Natural killer cell (primary cell): Measurements from ENCODE around the gene TARS3. TPM values are rescaled to one million over a fixed set of nuclear protein-coding genes. Genes with fewer than 3 reads are reported as not detected.

Source experiments
- ATAC-seq, 3 donors: fragments of 150-1000 bp in 2 of 3; fragments of 200-7000 bp in 1 of 3; cut with Tn5 transposase; 1 replicate in 1 of 3; 2 replicates in 2 of 3; pipeline ENCODE4 v1.10.0; 2021; ENCODE audit warnings: mild to moderate bottlenecking in 2 of 3, moderate library complexity in 2 of 3
- DNase-seq, 2 donors: peaks; one replicate each; pipeline versions ENCODE4 v3.0.0 to v3.0.0-alpha.2; 2013 to 2021; ENCODE audit warnings: mixed read lengths in 1 of 2
- H3K27ac ChIP-seq: one replicate; pipeline ENCODE4 v1.5.1; 2013; ENCODE audit warnings: mild to moderate bottlenecking, low read length
- H3K27me3 ChIP-seq: one replicate; pipeline ENCODE4 v1.6.1; 2013; ENCODE audit warnings: low read length; ENCODE audit not compliant: control insufficient read depth, insufficient read depth
- H3K36me3 ChIP-seq: one replicate; pipeline ENCODE4 v1.6.1; 2013; ENCODE audit warnings: low read length; ENCODE audit not compliant: control insufficient read depth, insufficient read depth
- H3K4me1 ChIP-seq: one replicate; pipeline ENCODE4 v1.6.1; 2013; ENCODE audit warnings: low read length; ENCODE audit not compliant: control insufficient read depth, insufficient read depth
- H3K4me3 ChIP-seq: one replicate; pipeline ENCODE4 v1.5.1; 2013; ENCODE audit warnings: low read length
- H3K9me3 ChIP-seq: one replicate; pipeline ENCODE4 v1.6.1; 2013; ENCODE audit warnings: low read length; ENCODE audit not compliant: control insufficient read depth, insufficient read depth
- H3K27ac Mint-ChIP-seq, 2 donors: one replicate each; pipeline ENCODE4 v1.8.0; 2022; ENCODE audit warnings: mild to moderate bottlenecking in 2 of 2, mixed read lengths in 2 of 2, moderate library complexity in 1 of 2
- H3K27me3 Mint-ChIP-seq, 2 donors: one replicate each; pipeline ENCODE4 v1.8.0; 2022; ENCODE audit warnings: low read depth in 2 of 2, mixed read lengths in 2 of 2
- H3K36me3 Mint-ChIP-seq: one replicate; pipeline ENCODE4 v1.8.0; 2022; ENCODE audit warnings: mixed read lengths
- H3K4me1 Mint-ChIP-seq, 2 donors: one replicate each; pipeline ENCODE4 v1.8.0; 2022; ENCODE audit warnings: mixed read lengths in 2 of 2
- H3K4me3 Mint-ChIP-seq: one replicate; pipeline ENCODE4 v1.8.0; 2022; ENCODE audit warnings: mild to moderate bottlenecking, moderate library complexity, mixed read lengths
- H3K9me3 Mint-ChIP-seq, 2 donors: one replicate each; pipeline ENCODE4 v1.8.0; 2022; ENCODE audit warnings: mixed read lengths in 2 of 2
- WGBS: methylation state at CpG from one replicate; pipeline ENCODE4 v1.1.7; 2013; ENCODE audit warnings: missing lambda C conversion rate; ENCODE audit not compliant: insufficient coverage; 5-methylcytosine and 5-hydroxymethylcytosine counted together
- intact Hi-C: fragments of 100-400 bp; cut with micrococcal nuclease; formaldehyde crosslinking; loops from one replicate; pipeline ENCODE4 v1.14.2; 2022
- total RNA-seq, 4 donors: library from RNA; stranded (reverse); fragments of 120-200 nt in 1 of 4; gene quantifications; one replicate each; pipeline versions ENCODE4 v1.2.3 to v1.2.4, GENCODE V29; 2013 to 2022
- TF ChIP-seq, protein P1 (sequence below): fragments of 200-600 bp; IDR thresholded peaks from one replicate; pipeline ENCODE4 v1.8.0; 2022; ENCODE audit warnings: antibody characterized with exemption

TARS3 gene
- total RNA-seq, 3 donors from 2014 or later (not counting 1 experiment from before 2014, with no cell fraction given), result 11.6 to 20.5 (median 12.1) TPM

DNA sequence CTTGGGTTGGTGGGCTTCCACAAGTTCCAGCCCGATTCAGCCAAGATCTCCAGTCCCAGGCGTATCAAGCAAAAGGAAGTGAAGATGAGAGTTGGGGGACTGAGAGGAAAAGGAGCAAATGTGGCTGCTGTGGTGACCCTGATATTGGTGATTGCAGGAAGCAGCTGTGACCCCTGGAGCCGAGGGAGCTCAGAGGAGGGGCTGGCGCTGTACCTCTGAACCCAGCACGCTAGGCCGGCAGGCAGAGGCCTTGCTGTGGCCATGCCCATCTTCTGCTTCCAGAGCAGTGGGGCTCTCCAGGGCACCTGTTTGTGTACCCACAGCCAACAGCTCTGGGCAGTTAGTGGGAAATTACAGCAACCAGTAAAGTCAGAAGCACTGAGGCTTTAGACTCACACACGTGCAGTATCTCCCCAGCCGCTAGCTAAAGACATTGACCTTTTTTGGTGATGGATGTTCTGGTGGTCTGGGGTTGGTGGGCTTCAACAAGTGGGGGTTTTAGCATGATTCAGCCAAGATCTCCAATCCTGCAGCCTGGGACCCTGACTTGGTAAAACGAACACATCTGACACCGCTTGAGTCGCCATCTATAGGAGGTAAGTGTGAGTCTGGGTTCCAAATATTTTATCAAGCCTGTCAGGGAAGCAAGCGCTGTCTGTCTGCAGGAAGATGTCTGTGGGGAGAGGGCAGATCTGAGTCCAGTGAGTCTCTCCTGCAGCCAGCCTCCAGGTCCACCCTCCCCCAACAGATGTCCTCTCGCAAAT lies 105.2 kb downstream of the TARS3 start:
- intact Hi-C loops, result no loop called here
- H3K27me3 Mint-ChIP-seq, result no peaks in the 10 kb centered on the region
- H3K36me3 ChIP-seq, result no peaks in the 10 kb centered on the region
- H3K4me3 ChIP-seq, result no peak overlapping the region
- H3K4me1 ChIP-seq, result no peaks in the 10 kb centered on the region
- H3K4me3 Mint-ChIP-seq, result no peak overlapping the region
- peaks cover 16 to 17% of the 10 kb centered on the region in 2 donors for H3K4me1 Mint-ChIP-seq
- peaks cover 10% of the 10 kb centered on the region for H3K36me3 Mint-ChIP-seq
- H3K27me3 ChIP-seq, result no peaks in the 10 kb centered on the region
- no peak overlapping the region for H3K27ac Mint-ChIP-seq
- TF ChIP-seq, protein P1, sequence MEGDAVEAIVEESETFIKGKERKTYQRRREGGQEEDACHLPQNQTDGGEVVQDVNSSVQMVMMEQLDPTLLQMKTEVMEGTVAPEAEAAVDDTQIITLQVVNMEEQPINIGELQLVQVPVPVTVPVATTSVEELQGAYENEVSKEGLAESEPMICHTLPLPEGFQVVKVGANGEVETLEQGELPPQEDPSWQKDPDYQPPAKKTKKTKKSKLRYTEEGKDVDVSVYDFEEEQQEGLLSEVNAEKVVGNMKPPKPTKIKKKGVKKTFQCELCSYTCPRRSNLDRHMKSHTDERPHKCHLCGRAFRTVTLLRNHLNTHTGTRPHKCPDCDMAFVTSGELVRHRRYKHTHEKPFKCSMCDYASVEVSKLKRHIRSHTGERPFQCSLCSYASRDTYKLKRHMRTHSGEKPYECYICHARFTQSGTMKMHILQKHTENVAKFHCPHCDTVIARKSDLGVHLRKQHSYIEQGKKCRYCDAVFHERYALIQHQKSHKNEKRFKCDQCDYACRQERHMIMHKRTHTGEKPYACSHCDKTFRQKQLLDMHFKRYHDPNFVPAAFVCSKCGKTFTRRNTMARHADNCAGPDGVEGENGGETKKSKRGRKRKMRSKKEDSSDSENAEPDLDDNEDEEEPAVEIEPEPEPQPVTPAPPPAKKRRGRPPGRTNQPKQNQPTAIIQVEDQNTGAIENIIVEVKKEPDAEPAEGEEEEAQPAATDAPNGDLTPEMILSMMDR, result no peak
- no peak overlapping the region for H3K27ac ChIP-seq
- no peaks in the 10 kb centered on the region for H3K9me3 ChIP-seq
- no peak for ATAC-seq
- no peak for DNase-seq
- WGBS, result 53% methylated on average over 12 of the region's 13 CpGs
- H3K9me3 Mint-ChIP-seq, result no peaks in the 10 kb centered on the region

DNA sequence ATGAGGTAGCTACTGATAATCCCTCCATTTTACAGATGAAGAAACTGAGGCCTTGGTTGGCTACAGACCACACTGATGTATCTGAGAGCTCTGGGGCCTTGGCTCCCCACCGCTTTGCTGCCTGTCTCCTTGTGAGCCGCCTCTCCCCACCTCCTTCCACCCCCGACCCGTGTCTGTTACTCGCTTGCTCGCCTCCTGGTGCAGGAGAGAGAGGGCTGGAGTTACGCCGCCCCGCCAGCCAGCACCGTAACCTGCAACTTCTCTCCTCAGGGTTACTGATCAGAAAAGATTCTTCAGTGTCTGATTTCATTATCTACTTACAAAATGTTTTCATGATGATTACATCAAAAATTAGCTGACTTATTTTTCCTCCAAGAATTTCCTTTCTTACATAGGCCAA lies 106.2 kb downstream of the TARS3 start:
- no peak for DNase-seq
- no peaks in the 10 kb centered on the region for H3K36me3 ChIP-seq
- H3K4me3 ChIP-seq, result no peak overlapping the region
- intact Hi-C loops, result no loop called here
- H3K9me3 Mint-ChIP-seq, result no peaks in the 10 kb centered on the region
- peaks cover 7 to 14% of the 10 kb centered on the region in 2 donors for H3K4me1 Mint-ChIP-seq
- no peak for ATAC-seq
- no peak overlapping the region for H3K27ac ChIP-seq
- 90% methylated on average over 10 of the region's 10 CpGs for WGBS
- H3K4me1 ChIP-seq, result no peaks in the 10 kb centered on the region
- H3K27me3 ChIP-seq, result no peaks in the 10 kb centered on the region
- TF ChIP-seq, protein P1, result no peak
- H3K9me3 ChIP-seq, result no peaks in the 10 kb centered on the region
- no peak overlapping the region for H3K27ac Mint-ChIP-seq
- peaks cover 6% of the 10 kb centered on the region for H3K36me3 Mint-ChIP-seq
- H3K4me3 Mint-ChIP-seq, result no peak overlapping the region
- H3K27me3 Mint-ChIP-seq, result no peaks in the 10 kb centered on the region

DNA sequence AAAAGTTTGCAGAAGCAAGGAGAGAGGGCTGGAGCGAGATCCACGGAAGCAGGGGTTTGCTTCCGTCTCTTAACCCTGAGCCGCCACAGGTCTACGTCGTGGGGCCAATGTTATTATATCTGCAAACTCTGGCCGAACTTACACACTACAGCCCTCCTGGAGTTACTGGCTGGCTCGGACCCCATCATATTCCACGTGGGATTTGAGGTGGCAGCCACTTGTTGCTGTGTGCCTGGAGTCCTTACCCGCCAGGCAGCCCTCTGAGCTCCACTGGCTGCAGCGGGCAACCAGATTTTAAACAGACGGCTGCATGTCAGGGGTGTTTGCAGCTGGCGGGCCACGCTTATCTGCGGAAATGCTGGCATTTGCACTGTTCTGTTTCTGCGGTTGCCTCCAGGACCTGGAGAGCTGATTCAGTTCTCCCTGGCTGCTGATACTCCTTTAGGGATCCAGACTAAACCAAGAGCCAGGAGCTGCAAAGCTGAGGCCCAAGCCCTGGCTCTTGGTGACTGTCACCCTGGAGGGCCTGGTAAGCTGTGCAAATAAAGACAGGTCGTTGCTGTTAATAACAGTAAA lies 106.8 kb downstream of the TARS3 start:
- Mint-ChIP-seq H3K4me1 (peaks cover 5 to 12% of the 10 kb centered on the region in 2 donors), H3K9me3 (no peaks in the 10 kb centered on the region), H3K27me3 (no peaks in the 10 kb centered on the region), H3K27ac (no peak overlapping the region), H3K4me3 (no peak overlapping the region), H3K36me3 (peaks cover 5% of the 10 kb centered on the region)
- ATAC-seq, result no peak
- Histone ChIP-seq H3K4me1 (no peaks in the 10 kb centered on the region), H3K4me3 (no peak overlapping the region), H3K27me3 (no peaks in the 10 kb centered on the region), H3K9me3 (no peaks in the 10 kb centered on the region), H3K27ac (no peak overlapping the region), H3K36me3 (no peaks in the 10 kb centered on the region)
- WGBS, result 94% methylated on average over 17 of the region's 17 CpGs
- TF ChIP-seq, protein P1, result no peak
- no peak for DNase-seq
- intact Hi-C loops, result no loop called here
